Fibroblast of lung (primary cell): Measurements from ENCODE around the gene VPS13D.

ENCODE experiments used
- EZH2 ChIP-seq: IDR thresholded peaks from 2 replicates; pipeline ENCODE4 v1.5.1; 2012; ENCODE audit warnings: low read length, control low read depth, mild to moderate bottlenecking; ENCODE audit errors: missing control alignments
- TF ChIP-seq, protein P1 (sequence below), 2 donors: IDR thresholded peaks in 1 of 2; conservative IDR thresholded peaks in 1 of 2; 1 replicate in 1 of 2; 2 replicates in 1 of 2; pipeline ENCODE4 v1.5.1; 2011 to 2012; ENCODE audit warnings: low read length in 2 of 2, control low read depth in 1 of 2, inconsistent platforms in 1 of 2, low read depth in 1 of 2, mild to moderate bottlenecking in 1 of 2

DNA sequence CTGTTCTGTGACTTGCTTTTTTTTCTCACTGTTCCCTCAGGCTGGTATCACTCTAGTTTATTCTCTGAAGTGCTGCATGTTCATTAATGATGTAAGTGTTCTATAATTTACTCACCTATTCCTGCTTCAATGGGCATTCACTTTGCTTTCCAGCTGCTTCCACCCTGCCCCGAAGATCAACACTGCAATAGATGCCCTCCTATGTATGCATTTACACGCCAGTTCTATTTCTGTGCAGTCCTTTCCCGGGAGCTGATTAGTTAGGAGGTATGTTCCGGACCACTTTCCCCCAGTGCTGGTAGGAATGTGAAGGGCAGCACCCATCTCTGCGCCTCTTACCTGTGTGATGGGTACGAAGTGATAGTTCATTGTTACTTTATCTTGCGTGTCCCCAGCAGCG lies 284.8 kb downstream of the VPS13D start:
- TF ChIP-seq, protein P1, sequence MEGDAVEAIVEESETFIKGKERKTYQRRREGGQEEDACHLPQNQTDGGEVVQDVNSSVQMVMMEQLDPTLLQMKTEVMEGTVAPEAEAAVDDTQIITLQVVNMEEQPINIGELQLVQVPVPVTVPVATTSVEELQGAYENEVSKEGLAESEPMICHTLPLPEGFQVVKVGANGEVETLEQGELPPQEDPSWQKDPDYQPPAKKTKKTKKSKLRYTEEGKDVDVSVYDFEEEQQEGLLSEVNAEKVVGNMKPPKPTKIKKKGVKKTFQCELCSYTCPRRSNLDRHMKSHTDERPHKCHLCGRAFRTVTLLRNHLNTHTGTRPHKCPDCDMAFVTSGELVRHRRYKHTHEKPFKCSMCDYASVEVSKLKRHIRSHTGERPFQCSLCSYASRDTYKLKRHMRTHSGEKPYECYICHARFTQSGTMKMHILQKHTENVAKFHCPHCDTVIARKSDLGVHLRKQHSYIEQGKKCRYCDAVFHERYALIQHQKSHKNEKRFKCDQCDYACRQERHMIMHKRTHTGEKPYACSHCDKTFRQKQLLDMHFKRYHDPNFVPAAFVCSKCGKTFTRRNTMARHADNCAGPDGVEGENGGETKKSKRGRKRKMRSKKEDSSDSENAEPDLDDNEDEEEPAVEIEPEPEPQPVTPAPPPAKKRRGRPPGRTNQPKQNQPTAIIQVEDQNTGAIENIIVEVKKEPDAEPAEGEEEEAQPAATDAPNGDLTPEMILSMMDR (conservative IDR thresholded peaks at IDR 0.05 in 1 of 2, IDR thresholded peaks at IDR 0.05 in 1 of 2; ENCODE audit: low read depth in 1 of 2, low read length in 2 of 2): no peak
- TF ChIP-seq EZH2: no peak
